ENCODE measurements around the gene SORCS2. TPM values are rescaled to one million over a fixed set of nuclear protein-coding genes. Genes with fewer than 3 reads are reported as not detected.

SORCS2 gene
- total and polyA plus RNA-seq, 2 of the 8 experiments (the other 6 are each of a cell fraction or from before 2014, with no cell fraction given), result 0.36 to 1.8 TPM

- TF ChIP-seq, protein P1, sequence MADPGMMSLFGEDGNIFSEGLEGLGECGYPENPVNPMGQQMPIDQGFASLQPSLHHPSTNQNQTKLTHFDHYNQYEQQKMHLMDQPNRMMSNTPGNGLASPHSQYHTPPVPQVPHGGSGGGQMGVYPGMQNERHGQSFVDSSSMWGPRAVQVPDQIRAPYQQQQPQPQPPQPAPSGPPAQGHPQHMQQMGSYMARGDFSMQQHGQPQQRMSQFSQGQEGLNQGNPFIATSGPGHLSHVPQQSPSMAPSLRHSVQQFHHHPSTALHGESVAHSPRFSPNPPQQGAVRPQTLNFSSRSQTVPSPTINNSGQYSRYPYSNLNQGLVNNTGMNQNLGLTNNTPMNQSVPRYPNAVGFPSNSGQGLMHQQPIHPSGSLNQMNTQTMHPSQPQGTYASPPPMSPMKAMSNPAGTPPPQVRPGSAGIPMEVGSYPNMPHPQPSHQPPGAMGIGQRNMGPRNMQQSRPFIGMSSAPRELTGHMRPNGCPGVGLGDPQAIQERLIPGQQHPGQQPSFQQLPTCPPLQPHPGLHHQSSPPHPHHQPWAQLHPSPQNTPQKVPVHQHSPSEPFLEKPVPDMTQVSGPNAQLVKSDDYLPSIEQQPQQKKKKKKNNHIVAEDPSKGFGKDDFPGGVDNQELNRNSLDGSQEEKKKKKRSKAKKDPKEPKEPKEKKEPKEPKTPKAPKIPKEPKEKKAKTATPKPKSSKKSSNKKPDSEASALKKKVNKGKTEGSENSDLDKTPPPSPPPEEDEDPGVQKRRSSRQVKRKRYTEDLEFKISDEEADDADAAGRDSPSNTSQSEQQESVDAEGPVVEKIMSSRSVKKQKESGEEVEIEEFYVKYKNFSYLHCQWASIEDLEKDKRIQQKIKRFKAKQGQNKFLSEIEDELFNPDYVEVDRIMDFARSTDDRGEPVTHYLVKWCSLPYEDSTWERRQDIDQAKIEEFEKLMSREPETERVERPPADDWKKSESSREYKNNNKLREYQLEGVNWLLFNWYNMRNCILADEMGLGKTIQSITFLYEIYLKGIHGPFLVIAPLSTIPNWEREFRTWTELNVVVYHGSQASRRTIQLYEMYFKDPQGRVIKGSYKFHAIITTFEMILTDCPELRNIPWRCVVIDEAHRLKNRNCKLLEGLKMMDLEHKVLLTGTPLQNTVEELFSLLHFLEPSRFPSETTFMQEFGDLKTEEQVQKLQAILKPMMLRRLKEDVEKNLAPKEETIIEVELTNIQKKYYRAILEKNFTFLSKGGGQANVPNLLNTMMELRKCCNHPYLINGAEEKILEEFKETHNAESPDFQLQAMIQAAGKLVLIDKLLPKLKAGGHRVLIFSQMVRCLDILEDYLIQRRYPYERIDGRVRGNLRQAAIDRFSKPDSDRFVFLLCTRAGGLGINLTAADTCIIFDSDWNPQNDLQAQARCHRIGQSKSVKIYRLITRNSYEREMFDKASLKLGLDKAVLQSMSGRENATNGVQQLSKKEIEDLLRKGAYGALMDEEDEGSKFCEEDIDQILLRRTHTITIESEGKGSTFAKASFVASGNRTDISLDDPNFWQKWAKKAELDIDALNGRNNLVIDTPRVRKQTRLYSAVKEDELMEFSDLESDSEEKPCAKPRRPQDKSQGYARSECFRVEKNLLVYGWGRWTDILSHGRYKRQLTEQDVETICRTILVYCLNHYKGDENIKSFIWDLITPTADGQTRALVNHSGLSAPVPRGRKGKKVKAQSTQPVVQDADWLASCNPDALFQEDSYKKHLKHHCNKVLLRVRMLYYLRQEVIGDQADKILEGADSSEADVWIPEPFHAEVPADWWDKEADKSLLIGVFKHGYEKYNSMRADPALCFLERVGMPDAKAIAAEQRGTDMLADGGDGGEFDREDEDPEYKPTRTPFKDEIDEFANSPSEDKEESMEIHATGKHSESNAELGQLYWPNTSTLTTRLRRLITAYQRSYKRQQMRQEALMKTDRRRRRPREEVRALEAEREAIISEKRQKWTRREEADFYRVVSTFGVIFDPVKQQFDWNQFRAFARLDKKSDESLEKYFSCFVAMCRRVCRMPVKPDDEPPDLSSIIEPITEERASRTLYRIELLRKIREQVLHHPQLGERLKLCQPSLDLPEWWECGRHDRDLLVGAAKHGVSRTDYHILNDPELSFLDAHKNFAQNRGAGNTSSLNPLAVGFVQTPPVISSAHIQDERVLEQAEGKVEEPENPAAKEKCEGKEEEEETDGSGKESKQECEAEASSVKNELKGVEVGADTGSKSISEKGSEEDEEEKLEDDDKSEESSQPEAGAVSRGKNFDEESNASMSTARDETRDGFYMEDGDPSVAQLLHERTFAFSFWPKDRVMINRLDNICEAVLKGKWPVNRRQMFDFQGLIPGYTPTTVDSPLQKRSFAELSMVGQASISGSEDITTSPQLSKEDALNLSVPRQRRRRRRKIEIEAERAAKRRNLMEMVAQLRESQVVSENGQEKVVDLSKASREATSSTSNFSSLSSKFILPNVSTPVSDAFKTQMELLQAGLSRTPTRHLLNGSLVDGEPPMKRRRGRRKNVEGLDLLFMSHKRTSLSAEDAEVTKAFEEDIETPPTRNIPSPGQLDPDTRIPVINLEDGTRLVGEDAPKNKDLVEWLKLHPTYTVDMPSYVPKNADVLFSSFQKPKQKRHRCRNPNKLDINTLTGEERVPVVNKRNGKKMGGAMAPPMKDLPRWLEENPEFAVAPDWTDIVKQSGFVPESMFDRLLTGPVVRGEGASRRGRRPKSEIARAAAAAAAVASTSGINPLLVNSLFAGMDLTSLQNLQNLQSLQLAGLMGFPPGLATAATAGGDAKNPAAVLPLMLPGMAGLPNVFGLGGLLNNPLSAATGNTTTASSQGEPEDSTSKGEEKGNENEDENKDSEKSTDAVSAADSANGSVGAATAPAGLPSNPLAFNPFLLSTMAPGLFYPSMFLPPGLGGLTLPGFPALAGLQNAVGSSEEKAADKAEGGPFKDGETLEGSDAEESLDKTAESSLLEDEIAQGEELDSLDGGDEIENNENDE (IDR thresholded peaks at IDR 0.05; ENCODE audit: insufficient replicate concordance, low read length), result no peak
- TF ChIP-seq SP4 (IDR thresholded peaks at IDR 0.05; ENCODE audit: low read length), result no peak
- no peak for TF ChIP-seq BACH1 (IDR thresholded peaks at IDR 0.05; ENCODE audit: low read length)
- TF ChIP-seq SP2 (IDR thresholded peaks at IDR 0.05; ENCODE audit: low read length), result no peak
- TF ChIP-seq ATF2 (IDR thresholded peaks at IDR 0.05; ENCODE audit: low read length), result no peak
- TF ChIP-seq RAD21 (IDR thresholded peaks at IDR 0.05 in 1 of 2, conservative IDR thresholded peaks at IDR 0.05 in 1 of 2; ENCODE audit: low read depth in 2 of 2, low read length in 2 of 2), result no peak
Observed at GRCh38 chr4:7514789-7515188, 322.5 kb downstream of the SORCS2 start (continued).
